Progenitor cell of endocrine pancreas (in vitro differentiated cells): ENCODE data around the gene FCHSD1. TPM values are rescaled to one million over a fixed set of nuclear protein-coding genes. Genes with fewer than 3 reads are reported as not detected.
A peak's percentile ranks its signal among the peaks of the same experiment; 100 is the strongest.

Source experiments
- DNase-seq: peaks from one replicate; pipeline ENCODE4 v3.0.0; 2021; ENCODE audit warnings: low spot score; ENCODE audit not compliant: unreplicated experiment
- H3K27ac Mint-ChIP-seq: 2 replicates; pipeline ENCODE4 v1.8.0; 2021; ENCODE audit warnings: mild to moderate bottlenecking, moderate library complexity, mixed read lengths
- H3K27me3 Mint-ChIP-seq: 2 replicates; pipeline ENCODE4 v1.8.0; 2021; ENCODE audit warnings: mixed read lengths
- H3K36me3 Mint-ChIP-seq: 2 replicates; pipeline ENCODE4 v1.8.0; 2022; ENCODE audit warnings: mixed read lengths; ENCODE audit not compliant: insufficient read depth
- H3K4me1 Mint-ChIP-seq: 2 replicates; pipeline ENCODE4 v1.8.0; 2021; ENCODE audit warnings: low read depth, mixed read lengths
- H3K4me3 Mint-ChIP-seq: 2 replicates; pipeline ENCODE4 v1.8.0; 2021; ENCODE audit warnings: low read depth, mild to moderate bottlenecking, moderate library complexity, mixed read lengths
- H3K9me3 Mint-ChIP-seq: 2 replicates; pipeline ENCODE4 v1.8.0; 2021; ENCODE audit warnings: low read depth, mixed read lengths
- CTCF ChIP-seq: fragments of 200-600 bp; sonication (generic); IDR thresholded peaks from one replicate; pipeline ENCODE4 v1.5.0; 2021; ENCODE audit warnings: antibody characterized with exemption, mild to moderate bottlenecking; ENCODE audit not compliant: unreplicated experiment
- total RNA-seq: library from RNA; stranded (reverse); gene quantifications from 2 replicates; pipeline ENCODE4 v1.2.1, GENCODE V29; 2021

FCHSD1 gene
- total RNA-seq, 1 donor from 2014 or later, result 27.7 TPM

DNA sequence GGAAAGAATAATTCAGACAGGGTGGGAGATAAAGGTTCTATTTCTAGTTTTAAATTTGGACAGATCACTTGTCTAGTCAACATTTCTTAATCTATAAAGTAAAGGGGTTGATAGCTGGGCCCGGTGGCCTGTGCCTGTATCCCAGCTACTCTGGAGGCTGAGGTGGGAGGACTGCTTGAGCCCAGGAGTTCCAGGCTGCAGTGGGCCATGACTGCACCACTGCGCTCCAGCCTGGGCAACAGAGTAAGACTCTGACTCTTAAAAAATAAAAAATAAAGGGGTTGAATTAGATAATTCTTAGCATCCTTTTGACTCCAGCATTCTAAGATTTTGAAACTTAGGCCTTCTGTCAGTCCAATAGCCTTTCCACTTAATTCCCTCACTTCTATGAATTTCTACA is 43.2 kb downstream of the FCHSD1 start:
- TF ChIP-seq CTCF, result no peak
- no peak overlapping the region for H3K4me3 Mint-ChIP-seq
- DNase-seq, result no peak
- peak overlapping the region; percentile 74 for H3K27ac Mint-ChIP-seq
- H3K9me3 Mint-ChIP-seq, result no peaks in the 10 kb centered on the region
- no peaks in the 10 kb centered on the region for H3K27me3 Mint-ChIP-seq
- H3K4me1 Mint-ChIP-seq, result peaks cover 24% of the 10 kb centered on the region
- peaks cover 2% of the 10 kb centered on the region for H3K36me3 Mint-ChIP-seq

GRCh38 chr5:141605523-141606277 is 45.5 kb downstream of the FCHSD1 start:
- Mint-ChIP-seq H3K4me3 (no peak overlapping the region), H3K36me3 (no peaks in the 10 kb centered on the region), H3K27me3 (no peaks in the 10 kb centered on the region), H3K4me1 (peaks cover 22% of the 10 kb centered on the region), H3K9me3 (no peaks in the 10 kb centered on the region), H3K27ac (no peak overlapping the region)
- no peak for TF ChIP-seq CTCF
- no peak for DNase-seq

GRCh38 chr5:141603923-141604717 is 47.1 kb downstream of the FCHSD1 start:
- Mint-ChIP-seq H3K36me3 (no peaks in the 10 kb centered on the region), H3K4me1 (peaks cover 21% of the 10 kb centered on the region), H3K4me3 (no peak overlapping the region), H3K27me3 (no peaks in the 10 kb centered on the region), H3K27ac (peak overlapping the region; percentile 66), H3K9me3 (no peaks in the 10 kb centered on the region)
- TF ChIP-seq CTCF, result no peak
- DNase-seq, result no peak

- no peak for TF ChIP-seq CTCF
- Mint-ChIP-seq H3K36me3 (no peaks in the 10 kb centered on the region), H3K4me1 (peaks cover 12% of the 10 kb centered on the region), H3K27me3 (no peaks in the 10 kb centered on the region), H3K9me3 (no peaks in the 10 kb centered on the region), H3K4me3 (no peak overlapping the region), H3K27ac (no peak overlapping the region)
- DNase-seq, result no peak
Measured at GRCh38 chr5:141602606-141603005, 48.6 kb downstream of the FCHSD1 start.

DNA sequence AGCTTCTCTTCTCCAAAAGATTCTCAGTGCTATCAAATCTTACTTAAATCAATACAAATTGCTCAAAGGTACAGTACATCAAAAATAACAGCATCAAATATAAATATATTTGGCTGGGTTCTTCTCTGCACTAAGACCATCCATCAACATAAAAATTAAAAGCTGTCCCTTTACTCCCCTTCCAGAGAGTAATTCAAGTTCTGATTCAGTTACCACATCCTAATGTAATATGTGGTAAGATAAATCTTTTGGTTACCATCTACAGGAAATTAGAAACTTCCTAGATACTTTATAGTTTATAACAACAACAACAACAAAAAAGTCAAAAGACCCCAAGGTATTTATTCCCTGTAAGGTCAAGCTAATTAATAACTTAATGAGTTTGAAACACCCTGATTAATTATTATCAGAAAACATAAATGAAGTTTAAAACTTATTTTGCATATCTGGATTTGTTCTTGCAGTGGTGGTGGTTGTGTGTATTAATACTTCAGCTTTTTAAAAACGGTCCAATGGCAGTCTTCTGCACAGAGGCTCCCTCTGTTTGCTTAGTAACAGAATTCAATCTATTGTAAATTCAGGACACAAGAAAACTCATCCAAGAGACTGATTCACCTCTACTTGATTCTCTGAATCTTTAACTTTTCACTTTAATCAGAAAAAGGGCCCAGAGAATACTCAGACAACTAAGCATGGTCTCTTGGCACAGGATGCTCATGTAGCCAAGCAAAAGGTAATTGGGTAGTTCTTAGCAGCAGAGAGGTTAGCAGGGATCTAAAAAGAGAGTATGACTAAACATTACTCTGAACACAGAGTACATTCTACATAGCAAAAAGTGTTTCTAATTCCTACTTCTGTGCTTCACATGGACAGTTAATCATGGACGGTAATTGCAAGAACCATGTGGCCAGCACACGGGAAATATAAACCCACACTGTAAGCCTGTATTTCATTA is 52.5 kb downstream of the FCHSD1 start:
- Mint-ChIP-seq H3K4me3 (no peak overlapping the region), H3K4me1 (peaks cover 4% of the 10 kb centered on the region), H3K9me3 (no peaks in the 10 kb centered on the region), H3K27me3 (no peaks in the 10 kb centered on the region), H3K27ac (no peak overlapping the region), H3K36me3 (peaks cover 1% of the 10 kb centered on the region)
- DNase-seq, result no peak
- no peak for TF ChIP-seq CTCF
